Endothelial cell of coronary artery (primary cell): ENCODE results near the gene MRPL42. TPM values are rescaled to one million over a fixed set of nuclear protein-coding genes. Genes with fewer than 3 reads are reported as not detected.

Experiments used
- total RNA-seq: library from RNA; depleted of rRNA; stranded (reverse); fragments of >200 nt; gene quantifications from 2 replicates; pipeline ENCODE4 v1.2.3, GENCODE V29; 2014

MRPL42 gene
- total RNA-seq, result 48.7 and 66.7 TPM in 2 replicates

GRCh38 chr12:93467351-93468007 lies at the start of gene MRPL42:
Gene MRPL42, plus strand, starts transcription at chr12:93467514. Its CDS starts 1,772 bp downstream, at chr12:93469286.

GRCh38 chr12:93441617-93442410 lies 25.5 kb upstream of the MRPL42 start, which contains the start of gene UBE2N:
Gene UBE2N, minus strand, starts transcription at chr12:93441947. Its CDS starts 63 bp downstream, at chr12:93441884.

Other genes starting within 250 kb of the MRPL42 start
- 57.0 and 133 TPM in 2 replicates for gene NUDT4, start 89.6 kb upstream of the MRPL42 start, total RNA-seq
- 125 and 135 TPM in 2 replicates for gene UBE2N, start 25.6 kb upstream of the MRPL42 start, total RNA-seq
- gene SOCS2, start 105.2 kb downstream of the MRPL42 start, total RNA-seq, result 3.5 and 4.9 TPM in 2 replicates
- gene CRADD, start 209.9 kb downstream of the MRPL42 start, total RNA-seq, result 10.2 and 10.6 TPM in 2 replicates